Trophoblast cell (in vitro differentiated cells and primary cell): ENCODE measurements around the gene MAPRE3.

Experiments used
- DNase-seq, 2 donors: peaks; one replicate each; pipeline ENCODE4 v3.0.0-alpha.2; 2016
- H2AFZ ChIP-seq: 2 replicates; pipeline ENCODE4 v1.6.1; 2013; ENCODE audit warnings: low read length, moderate library complexity, mild to moderate bottlenecking; ENCODE audit not compliant: insufficient read depth, poor library complexity
- H2AK5ac ChIP-seq: 2 replicates; pipeline ENCODE4 v1.6.1; 2013; ENCODE audit warnings: mild to moderate bottlenecking, low read length
- H2BK120ac ChIP-seq: 2 replicates; pipeline ENCODE4 v1.6.1; 2013; ENCODE audit warnings: low read length, mild to moderate bottlenecking, moderate library complexity; ENCODE audit not compliant: insufficient read depth, poor library complexity
- H2BK12ac ChIP-seq: 2 replicates; pipeline ENCODE4 v1.6.1; 2013; ENCODE audit warnings: mild to moderate bottlenecking, low read length, moderate library complexity
- H2BK5ac ChIP-seq: 2 replicates; pipeline ENCODE4 v1.6.1; 2013; ENCODE audit warnings: low read length, low read depth, moderate library complexity, mild to moderate bottlenecking; ENCODE audit not compliant: poor library complexity
- H3K14ac ChIP-seq: 2 replicates; pipeline ENCODE4 v1.6.1; 2013; ENCODE audit warnings: mild to moderate bottlenecking, low read length
- H3K18ac ChIP-seq: 2 replicates; pipeline ENCODE4 v1.6.1; 2013; ENCODE audit warnings: mild to moderate bottlenecking, low read length
- H3K23ac ChIP-seq: 2 replicates; pipeline ENCODE4 v1.6.1; 2013; ENCODE audit warnings: low read length
- H3K27ac ChIP-seq: 2 replicates; pipeline ENCODE4 v1.5.1; 2013; ENCODE audit warnings: low read depth, mild to moderate bottlenecking, inconsistent platforms, low read length, moderate library complexity
- H3K27me3 ChIP-seq: 2 replicates; pipeline ENCODE4 v1.6.1; 2013; ENCODE audit warnings: inconsistent platforms, mild to moderate bottlenecking, low read length, moderate library complexity; ENCODE audit not compliant: insufficient read depth
- H3K36me3 ChIP-seq, 2 experiments: 1 replicate in 1 of 2; 2 replicates in 1 of 2; pipeline ENCODE4 v1.6.1; 2013; ENCODE audit warnings: low read length in 2 of 2, mild to moderate bottlenecking in 2 of 2, moderate library complexity in 1 of 2; ENCODE audit not compliant: insufficient read depth in 2 of 2, control insufficient read depth in 1 of 2
- H3K4ac ChIP-seq: 2 replicates; pipeline ENCODE4 v1.6.1; 2013; ENCODE audit warnings: low read depth, mild to moderate bottlenecking, low read length, moderate library complexity
- H3K4me1 ChIP-seq, 2 experiments: 1 replicate in 1 of 2; 2 replicates in 1 of 2; pipeline ENCODE4 v1.6.1; 2013; ENCODE audit warnings: low read length in 2 of 2, mild to moderate bottlenecking in 2 of 2, moderate library complexity in 1 of 2; ENCODE audit not compliant: insufficient read depth in 2 of 2, control insufficient read depth in 1 of 2
- H3K4me2 ChIP-seq: 2 replicates; pipeline ENCODE4 v1.6.1; 2013; ENCODE audit warnings: inconsistent platforms, mild to moderate bottlenecking, low read length, moderate library complexity
- H3K4me3 ChIP-seq: 2 replicates; pipeline ENCODE4 v1.5.1; 2013; ENCODE audit warnings: mild to moderate bottlenecking, low read depth, low read length, inconsistent platforms
- H3K79me1 ChIP-seq: one replicate; pipeline ENCODE4 v1.6.1; 2013; ENCODE audit warnings: low read length
- H3K79me2 ChIP-seq: 2 replicates; pipeline ENCODE4 v1.6.1; 2013; ENCODE audit warnings: low read length, mild to moderate bottlenecking; ENCODE audit not compliant: control insufficient read depth, insufficient read depth, poor library complexity
- H3K9ac ChIP-seq: 2 replicates; pipeline ENCODE4 v1.6.1; 2013; ENCODE audit warnings: mild to moderate bottlenecking, low read length
- H3K9me3 ChIP-seq: 2 replicates; pipeline ENCODE4 v1.6.1; 2013; ENCODE audit warnings: low read depth, mild to moderate bottlenecking, control low read depth, inconsistent platforms, low read length; ENCODE audit not compliant: insufficient read depth
- H4K12ac ChIP-seq: 2 replicates; pipeline ENCODE4 v1.6.1; 2013; ENCODE audit warnings: low read depth, mild to moderate bottlenecking, low read length, moderate library complexity
- H4K8ac ChIP-seq: 2 replicates; pipeline ENCODE4 v1.6.1; 2013; ENCODE audit warnings: low read depth, mild to moderate bottlenecking, low read length, moderate library complexity
- H4K91ac ChIP-seq: one replicate; pipeline ENCODE4 v1.6.1; 2013; ENCODE audit warnings: low read depth, mild to moderate bottlenecking, low read length, moderate library complexity
- WGBS: extraction: QIAGEN DNeasy Blood & Tissue Kit; methylation state at CpG from one replicate; pipeline ENCODE4 v1.1.7; 2013; ENCODE audit warnings: missing lambda C conversion rate; ENCODE audit not compliant: insufficient read length, insufficient coverage; ENCODE audit errors: extremely low coverage; 5-methylcytosine and 5-hydroxymethylcytosine counted together

The MAPRE3 gene

GRCh38 chr2:27025861-27026851 is 55.7 kb downstream of the MAPRE3 start:
- H3K4me2 ChIP-seq, result no peak overlapping the region
- no peak overlapping the region for H3K23ac ChIP-seq
- H3K14ac ChIP-seq, result no peak overlapping the region
- H3K27me3 ChIP-seq, result no peaks in the 10 kb centered on the region
- no peak overlapping the region for H4K8ac ChIP-seq
- peaks cover 11 to 13% of the 10 kb centered on the region in 2 experiments for H3K4me1 ChIP-seq
- H4K12ac ChIP-seq, result no peak overlapping the region
- H3K36me3 ChIP-seq, result peaks cover 39 to 42% of the 10 kb centered on the region in 2 experiments
- no peak overlapping the region for H3K4me3 ChIP-seq
- no peaks in the 10 kb centered on the region for H3K9me3 ChIP-seq
- no peak overlapping the region for H3K9ac ChIP-seq
- no peak overlapping the region for H3K4ac ChIP-seq
- no peak overlapping the region for H4K91ac ChIP-seq
- WGBS, result no CpG with 5 or more reads among the region's 24 CpGs
- H2BK5ac ChIP-seq, result no peak overlapping the region
- no peak overlapping the region for H2AFZ ChIP-seq
- no peak overlapping the region for H2AK5ac ChIP-seq
- H3K79me1 ChIP-seq, result peaks cover 2% of the 10 kb centered on the region
- no peak for DNase-seq
- H3K18ac ChIP-seq, result no peak overlapping the region
- no peak overlapping the region for H2BK12ac ChIP-seq
- no peaks in the 10 kb centered on the region for H3K79me2 ChIP-seq
- no peak overlapping the region for H2BK120ac ChIP-seq
- no peak overlapping the region for H3K27ac ChIP-seq

GRCh38 chr2:27027211-27027651 is 56.8 kb downstream of the MAPRE3 start:
- Histone ChIP-seq H3K79me2 (no peaks in the 10 kb centered on the region), H3K79me1 (no peaks in the 10 kb centered on the region), H3K9ac (no peak overlapping the region), H3K27ac (no peak overlapping the region), H3K14ac (no peak overlapping the region), H3K9me3 (no peaks in the 10 kb centered on the region), H3K27me3 (no peaks in the 10 kb centered on the region), H3K4me1 (peaks cover 3 to 4% of the 10 kb centered on the region in 2 experiments), H2AK5ac (no peak overlapping the region), H4K8ac (no peak overlapping the region), H3K36me3 (peaks cover 39 to 42% of the 10 kb centered on the region in 2 experiments), H3K23ac (no peak overlapping the region), H3K4me3 (no peak overlapping the region), H2BK12ac (no peak overlapping the region), H2AFZ (no peak overlapping the region), H2BK120ac (no peak overlapping the region), H3K4me2 (no peak overlapping the region), H4K12ac (no peak overlapping the region), H4K91ac (no peak overlapping the region), H2BK5ac (no peak overlapping the region), H3K18ac (peak overlapping the region; percentile 26), H3K4ac (no peak overlapping the region)
- no CpG with 5 or more reads among the region's 10 CpGs for WGBS
- DNase-seq, result no peak

GRCh38 chr2:27029051-27029450 is 58.6 kb downstream of the MAPRE3 start:
- WGBS, result no CpG with 5 or more reads among the region's 2 CpGs

GRCh38 chr2:27032495-27033252 is 62.2 kb downstream of the MAPRE3 start, which contains the start of gene TMEM214:
Gene TMEM214 (plus strand): TSS chr2:27032965. CDS start chr2:27033016, 51 bp downstream.
- Histone ChIP-seq H3K27ac (no peak within 1 kb of the TSS), H3K4me2 (peak within 1 kb of the TSS; percentile 96), H2AK5ac (peak within 1 kb of the TSS; percentile 99), H3K4ac (peak within 1 kb of the TSS; percentile 99), H3K9ac (peak within 1 kb of the TSS; percentile 86), H2BK5ac (peak within 1 kb of the TSS; percentile 76), H4K8ac (peak within 1 kb of the TSS; percentile 85), H3K14ac (peak within 1 kb of the TSS; percentile 99), H3K4me1 (peaks cover 7 to 9% of the 10 kb centered on the region in 2 experiments), H3K79me1 (peaks cover 9% of the 10 kb centered on the region), H4K12ac (peak within 1 kb of the TSS; percentile 87), H2BK12ac (peak within 1 kb of the TSS; percentile 29), H3K4me3 (peak within 1 kb of the TSS; percentile 89), H4K91ac (peak within 1 kb of the TSS; percentile 98), H2BK120ac (peak within 1 kb of the TSS; percentile 87), H3K27me3 (no peaks in the 10 kb centered on the region), H3K36me3 (peaks cover 30 to 36% of the 10 kb centered on the region in 2 experiments), H2AFZ (peak within 1 kb of the TSS; percentile 81), H3K9me3 (no peaks in the 10 kb centered on the region), H3K23ac (no peak within 1 kb of the TSS), H3K79me2 (peaks cover 9% of the 10 kb centered on the region), H3K18ac (peak within 1 kb of the TSS; percentile 95)
- WGBS, result no CpG with 5 or more reads among the region's 76 CpGs
- peak; percentile 89 to 91 for DNase-seq

More at GRCh38 chr2:27029051-27029450, 58.6 kb downstream of the MAPRE3 start:
- DNase-seq, result no peak
- no peak overlapping the region for H3K18ac ChIP-seq
- no peak overlapping the region for H3K23ac ChIP-seq
- no peak overlapping the region for H2BK12ac ChIP-seq
- H4K8ac ChIP-seq, result no peak overlapping the region
- H4K91ac ChIP-seq, result no peak overlapping the region
- H4K12ac ChIP-seq, result no peak overlapping the region
- peaks cover 30 to 32% of the 10 kb centered on the region in 2 experiments for H3K36me3 ChIP-seq
- no peak overlapping the region for H3K4me2 ChIP-seq
- no peaks in the 10 kb centered on the region for H3K9me3 ChIP-seq
- no peak overlapping the region for H3K9ac ChIP-seq
- H3K27ac ChIP-seq, result no peak overlapping the region
- H3K4ac ChIP-seq, result no peak overlapping the region
- H2AFZ ChIP-seq, result no peak overlapping the region
- no peak overlapping the region for H2AK5ac ChIP-seq
- H3K79me2 ChIP-seq, result peaks cover 9% of the 10 kb centered on the region
- no peaks in the 10 kb centered on the region for H3K27me3 ChIP-seq
- peaks cover 9% of the 10 kb centered on the region for H3K79me1 ChIP-seq
- no peak overlapping the region for H2BK120ac ChIP-seq
- no peak overlapping the region for H2BK5ac ChIP-seq
- H3K14ac ChIP-seq, result no peak overlapping the region
- peaks cover 6 to 8% of the 10 kb centered on the region in 2 experiments for H3K4me1 ChIP-seq
- H3K4me3 ChIP-seq, result no peak overlapping the region
